Osteocyte (in vitro differentiated cells): ENCODE data around the gene TCF3. TPM values are rescaled to one million over a fixed set of nuclear protein-coding genes. Genes with fewer than 3 reads are reported as not detected.

Experiments
- DNase-seq: peaks from one replicate; pipeline ENCODE4 v3.0.0; 2021; ENCODE audit warnings: mixed read lengths; ENCODE audit not compliant: unreplicated experiment; ENCODE audit errors: extremely low spot score
- H3K27ac Mint-ChIP-seq: one replicate; pipeline ENCODE4 v1.8.0; 2021; ENCODE audit warnings: mild to moderate bottlenecking, mixed read lengths; ENCODE audit not compliant: unreplicated experiment
- H3K27me3 Mint-ChIP-seq: one replicate; pipeline ENCODE4 v1.8.0; 2021; ENCODE audit warnings: mixed read lengths; ENCODE audit not compliant: unreplicated experiment
- H3K36me3 Mint-ChIP-seq: one replicate; pipeline ENCODE4 v1.8.0; 2021; ENCODE audit warnings: mixed read lengths; ENCODE audit not compliant: unreplicated experiment
- H3K4me1 Mint-ChIP-seq: one replicate; pipeline ENCODE4 v1.8.0; 2021; ENCODE audit warnings: mixed read lengths; ENCODE audit not compliant: unreplicated experiment
- H3K4me3 Mint-ChIP-seq: one replicate; pipeline ENCODE4 v1.8.0; 2021; ENCODE audit warnings: mild to moderate bottlenecking, moderate library complexity, mixed read lengths; ENCODE audit not compliant: unreplicated experiment
- H3K9me3 Mint-ChIP-seq: one replicate; pipeline ENCODE4 v1.8.0; 2021; ENCODE audit warnings: mixed read lengths; ENCODE audit not compliant: unreplicated experiment
- CTCF ChIP-seq: fragments of 200-600 bp; sonication (generic); IDR thresholded peaks from 2 replicates; pipeline ENCODE4 v1.5.0; 2021; ENCODE audit warnings: antibody characterized with exemption, mild to moderate bottlenecking, moderate library complexity
- total RNA-seq: library from RNA; stranded (reverse); gene quantifications from 2 replicates; pipeline ENCODE4 v1.2.1, GENCODE V29; 2021

TCF3 gene
- total RNA-seq, 1 donor from 2014 or later: 180 TPM

GRCh38 chr19:1560286-1560882 lies 92.0 kb downstream of the TCF3 start:
- no peaks in the 10 kb centered on the region for H3K27me3 Mint-ChIP-seq
- no peak overlapping the region for H3K27ac Mint-ChIP-seq
- no peak overlapping the region for H3K4me3 Mint-ChIP-seq
- H3K4me1 Mint-ChIP-seq: peaks cover 15% of the 10 kb centered on the region
- H3K9me3 Mint-ChIP-seq: no peaks in the 10 kb centered on the region
- peaks cover 4% of the 10 kb centered on the region for H3K36me3 Mint-ChIP-seq
- TF ChIP-seq CTCF: no peak
- no peak for DNase-seq

Other genes with a start within 250 kb of the TCF3 start
- 91.0 and 101 TPM in 2 replicates for gene DAZAP1, start 245.0 kb downstream of the TCF3 start, total RNA-seq
- gene RPS15, start 214.2 kb downstream of the TCF3 start, total RNA-seq: 932 and 969 TPM in 2 replicates
- gene APC2, start 202.5 kb downstream of the TCF3 start, total RNA-seq: 1.2 and 1.5 TPM in 2 replicates
- gene C19orf25, start 173.4 kb downstream of the TCF3 start, total RNA-seq: 38.0 and 38.9 TPM in 2 replicates
- gene PCSK4, start 162.3 kb downstream of the TCF3 start, total RNA-seq: 3.2 and 5.7 TPM in 2 replicates
- 4.1 and 4.4 TPM in 2 replicates for gene REEP6, start 161.4 kb downstream of the TCF3 start, total RNA-seq
- gene ADAMTSL5, start 139.6 kb downstream of the TCF3 start, total RNA-seq: 4.4 and 6.4 TPM in 2 replicates
- 0.54 TPM in 1 of 2 replicates, not detected in the other for gene PLK5, start 128.5 kb downstream of the TCF3 start, total RNA-seq
- 65.5 and 67.5 TPM in 2 replicates for gene MEX3D, start 84.3 kb downstream of the TCF3 start, total RNA-seq
- 96.3 and 101 TPM in 2 replicates for gene MBD3, start 59.8 kb downstream of the TCF3 start, total RNA-seq
- gene UQCR11, start 47.2 kb downstream of the TCF3 start, total RNA-seq: 203 and 206 TPM in 2 replicates
- gene ONECUT3, start 100.9 kb upstream of the TCF3 start, total RNA-seq: not detected in 2 replicates
- 4.6 and 5.2 TPM in 2 replicates for gene ATP8B3, start 159.7 kb upstream of the TCF3 start, total RNA-seq
- gene REXO1, start 195.9 kb upstream of the TCF3 start, total RNA-seq: 29.8 and 39.3 TPM in 2 replicates
- 25.1 and 26.3 TPM in 2 replicates for gene KLF16, start 211.0 kb upstream of the TCF3 start, total RNA-seq
- gene ABHD17A, start 232.9 kb upstream of the TCF3 start, total RNA-seq: 63.4 and 64.0 TPM in 2 replicates